HUES6 (cell line): Measurements from ENCODE around the gene TIPRL.
"Not testable (repeated sequence)": the region's sequence is repeated elsewhere in the genome, so short reads cannot be mapped to it uniquely, and the experiment has no call there.

ENCODE experiments used
- H3K27ac ChIP-seq: 2 replicates; pipeline ENCODE4 v1.7.0; 2013; ENCODE audit warnings: low read depth, mild to moderate bottlenecking, low read length, inconsistent platforms
- H3K27me3 ChIP-seq: 2 replicates; pipeline ENCODE4 v1.6.1; 2013; ENCODE audit warnings: low read length; ENCODE audit not compliant: control insufficient read depth, insufficient read depth
- H3K36me3 ChIP-seq: 2 replicates; pipeline ENCODE4 v1.6.1; 2013; ENCODE audit warnings: low read length; ENCODE audit not compliant: control insufficient read depth, insufficient read depth
- H3K4me1 ChIP-seq: 2 replicates; pipeline ENCODE4 v1.6.1; 2013; ENCODE audit warnings: low read length; ENCODE audit not compliant: control insufficient read depth, insufficient read depth
- H3K4me3 ChIP-seq: 2 replicates; pipeline ENCODE4 v1.5.1; 2013; ENCODE audit warnings: low read depth, low read length
- H3K9ac ChIP-seq: one replicate; pipeline ENCODE4 v1.6.1; 2013; ENCODE audit warnings: mild to moderate bottlenecking, low read length
- H3K9me3 ChIP-seq: 2 replicates; pipeline ENCODE4 v1.6.1; 2013; ENCODE audit warnings: low read depth, low read length; ENCODE audit not compliant: control insufficient read depth, insufficient read depth

TIPRL gene

DNA sequence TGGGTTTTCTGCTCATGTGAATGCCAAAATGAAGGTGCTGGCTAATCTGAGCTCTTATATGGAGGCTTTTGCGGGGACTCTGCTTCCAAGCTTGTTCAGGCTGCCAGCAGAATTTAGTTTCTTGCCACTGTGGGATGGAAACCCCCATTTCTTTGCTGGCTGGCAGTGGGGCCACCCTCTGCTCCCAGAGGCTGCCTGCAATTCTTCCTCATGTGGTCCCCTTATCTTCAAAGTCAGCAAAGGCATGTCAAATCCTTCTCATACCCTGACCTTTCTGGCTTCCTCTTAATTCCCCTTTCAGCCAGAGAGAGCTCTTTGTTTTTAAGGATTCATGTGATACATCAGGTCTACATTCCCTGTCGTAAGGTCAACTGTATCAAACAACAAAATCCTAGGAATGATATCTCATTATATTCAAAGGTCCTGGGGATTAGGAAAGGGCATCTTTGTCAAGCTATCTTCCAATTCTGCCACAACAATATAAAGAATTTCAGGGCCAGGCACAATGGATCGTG, 36.8 kb upstream of the TIPRL start:
- no peak overlapping the region for H3K9ac ChIP-seq
- no peaks in the 10 kb centered on the region for H3K9me3 ChIP-seq
- H3K4me1 ChIP-seq = peaks cover 7% of the 10 kb centered on the region

DNA sequence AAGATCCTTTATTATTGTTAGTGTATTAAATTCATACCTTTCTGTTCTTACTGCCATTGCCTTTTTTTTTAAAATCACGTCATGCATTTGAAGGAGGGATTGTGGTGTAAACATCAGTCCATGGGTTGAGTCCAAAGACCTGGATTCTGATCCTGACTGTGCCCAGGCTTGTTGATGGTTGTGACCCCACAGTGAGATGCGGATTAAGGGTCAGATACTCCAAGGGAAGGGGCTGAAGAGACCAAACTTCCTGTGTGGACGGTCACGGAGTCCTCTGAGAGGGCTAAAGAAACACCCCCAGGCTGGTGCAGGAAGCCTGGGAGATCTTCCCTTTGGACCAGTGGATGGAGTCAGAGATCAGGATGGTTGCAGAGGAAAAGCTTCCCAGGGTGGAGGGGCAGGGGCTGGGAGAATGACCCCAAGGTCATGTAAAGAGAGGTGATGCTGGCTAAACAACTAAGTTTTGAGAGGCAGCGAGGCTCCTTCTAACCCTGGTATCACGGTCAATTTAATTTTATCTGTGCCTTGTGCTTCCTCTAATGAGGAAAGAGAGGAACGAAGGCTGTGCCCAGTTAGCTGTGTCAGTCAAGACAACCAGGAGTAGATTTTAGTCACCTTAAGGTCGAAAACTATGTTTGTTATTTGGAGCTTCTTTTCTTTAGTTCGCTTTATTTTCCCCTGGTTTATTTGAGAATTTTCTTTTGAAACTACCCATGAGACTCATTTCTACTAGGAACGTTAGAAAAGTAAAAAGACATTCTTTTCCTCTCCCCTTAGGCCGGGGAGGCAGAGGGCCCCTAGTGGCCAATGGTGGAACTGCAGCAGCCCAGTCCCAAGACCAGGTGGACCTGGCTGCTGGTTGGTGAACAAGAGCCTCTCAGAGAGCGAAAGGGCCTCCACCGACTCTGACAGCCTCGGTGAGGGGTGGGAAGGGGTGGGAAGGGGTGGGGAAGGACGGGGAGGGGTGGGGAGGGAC, 33.3 kb upstream of the TIPRL start:
- Histone ChIP-seq H3K27me3 (no peaks in the 10 kb centered on the region), H3K9ac (peak overlapping the region; percentile 2), H3K9me3 (no peaks in the 10 kb centered on the region), H3K36me3 (no peaks in the 10 kb centered on the region), H3K4me3 (no peak overlapping the region), H3K27ac (no peak overlapping the region), H3K4me1 (peaks cover 7% of the 10 kb centered on the region)

More for the DNA sequence above, 36.8 kb upstream of the TIPRL start:
- no peak overlapping the region for H3K4me3 ChIP-seq
- H3K27ac ChIP-seq = no peak overlapping the region
- no peaks in the 10 kb centered on the region for H3K36me3 ChIP-seq
- peaks cover 12% of the 10 kb centered on the region; the same call in 1 of the 2 replicates for H3K27me3 ChIP-seq

GRCh38 chr1:168146160-168146539, 32.6 kb upstream of the TIPRL start:
- H3K36me3 ChIP-seq = no peaks in the 10 kb centered on the region
- peaks cover 7% of the 10 kb centered on the region for H3K4me1 ChIP-seq
- H3K9ac ChIP-seq = no peak overlapping the region
- H3K4me3 ChIP-seq = no peak overlapping the region
- H3K27ac ChIP-seq = no peak overlapping the region
- H3K9me3 ChIP-seq = no peaks in the 10 kb centered on the region
- no peaks in the 10 kb centered on the region for H3K27me3 ChIP-seq

- H3K9me3 ChIP-seq = no peaks in the 10 kb centered on the region
- no peaks in the 10 kb centered on the region for H3K36me3 ChIP-seq
- H3K4me1 ChIP-seq = peaks cover 7% of the 10 kb centered on the region
- H3K9ac ChIP-seq = no peak overlapping the region
- H3K27me3 ChIP-seq = no peaks in the 10 kb centered on the region
- H3K27ac ChIP-seq = no peak overlapping the region
- no peak overlapping the region for H3K4me3 ChIP-seq
Observed at GRCh38 chr1:168146626-168147025, 32.1 kb upstream of the TIPRL start.

DNA sequence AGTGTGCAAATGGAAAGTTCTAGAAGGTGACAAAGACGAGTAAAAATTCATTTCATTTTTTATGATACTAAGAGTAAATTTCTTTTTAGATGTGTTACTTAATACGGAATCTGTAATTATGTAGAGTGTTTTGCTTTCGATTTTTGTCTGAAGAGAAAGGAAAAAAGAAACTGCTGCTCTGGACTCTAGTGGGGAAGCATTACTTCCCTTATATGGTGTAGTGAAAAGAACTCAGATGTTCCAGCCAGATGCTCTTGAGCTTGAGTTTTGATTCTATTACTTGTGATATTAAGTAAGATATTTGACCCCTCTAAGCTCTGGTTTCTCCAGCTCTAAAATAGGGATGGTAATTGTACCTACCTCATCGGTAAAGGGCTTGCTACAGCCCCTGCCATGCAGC, 29.8 kb upstream of the TIPRL start:
- Histone ChIP-seq H3K9me3 (no peaks in the 10 kb centered on the region), H3K4me1 (peaks cover 7% of the 10 kb centered on the region), H3K36me3 (no peaks in the 10 kb centered on the region), H3K27ac (no peak overlapping the region), H3K4me3 (no peak overlapping the region), H3K9ac (no peak overlapping the region), H3K27me3 (no peaks in the 10 kb centered on the region)

DNA sequence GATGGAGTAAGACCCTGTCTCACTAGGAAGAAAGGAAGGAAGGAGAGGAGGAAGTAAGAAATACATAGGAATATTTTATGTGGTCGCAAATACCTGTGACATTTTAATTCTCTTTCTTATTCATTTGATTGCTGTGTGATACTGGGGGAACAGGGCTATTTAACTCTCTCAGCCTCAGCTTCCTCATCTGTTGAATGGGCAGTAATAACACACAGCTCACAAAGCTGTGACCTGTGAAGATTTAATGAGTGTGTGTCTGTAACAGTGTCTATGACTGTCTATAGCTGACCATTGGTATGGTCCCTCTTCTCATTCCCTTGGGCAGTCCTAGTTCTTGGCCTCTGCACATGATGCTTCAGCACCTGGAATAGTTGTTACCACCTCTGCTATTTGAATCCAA, 28.5 kb upstream of the TIPRL start:
- Histone ChIP-seq H3K4me3 (no peak overlapping the region), H3K36me3 (no peaks in the 10 kb centered on the region), H3K9ac (no peak overlapping the region), H3K27me3 (no peaks in the 10 kb centered on the region), H3K9me3 (no peaks in the 10 kb centered on the region), H3K4me1 (peaks cover 5% of the 10 kb centered on the region), H3K27ac (no peak overlapping the region)

- no peak overlapping the region for H3K9ac ChIP-seq
- H3K27ac ChIP-seq = no peak overlapping the region
- no peaks in the 10 kb centered on the region for H3K4me1 ChIP-seq
- no peaks in the 10 kb centered on the region for H3K9me3 ChIP-seq
- H3K4me3 ChIP-seq = no peak overlapping the region
- H3K27me3 ChIP-seq = no peaks in the 10 kb centered on the region
- no peaks in the 10 kb centered on the region for H3K36me3 ChIP-seq
Observed at GRCh38 chr1:168151935-168152334, 26.8 kb upstream of the TIPRL start.

DNA sequence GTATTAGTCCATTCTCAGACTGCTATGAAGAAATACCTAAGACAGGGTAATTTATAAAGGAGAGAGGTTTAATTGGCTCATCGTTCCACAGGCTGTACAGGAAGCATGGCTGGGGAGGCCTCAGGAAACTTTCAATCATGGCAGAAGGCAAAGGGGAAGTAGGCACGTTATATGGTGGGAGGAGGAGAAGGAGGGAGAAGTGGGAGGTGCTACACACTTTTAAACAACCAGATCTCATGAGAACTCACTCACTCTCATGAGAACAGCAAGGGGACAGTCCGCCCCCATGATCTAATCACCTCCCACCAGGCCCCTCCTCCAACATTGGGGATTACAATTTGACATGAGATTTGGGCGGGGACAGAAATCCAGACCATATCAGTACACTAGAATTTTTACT, 24.1 kb upstream of the TIPRL start:
- H3K9ac ChIP-seq, H3K36me3 ChIP-seq, H3K4me1 ChIP-seq, H3K27ac ChIP-seq, H3K9me3 ChIP-seq, H3K4me3 ChIP-seq, H3K27me3 ChIP-seq: not testable (repeated sequence)

GRCh38 chr1:168155910-168156309, 22.9 kb upstream of the TIPRL start:
- Histone ChIP-seq H3K9ac (no peak overlapping the region), H3K27ac (no peak overlapping the region), H3K27me3 (no peaks in the 10 kb centered on the region), H3K36me3 (no peaks in the 10 kb centered on the region), H3K9me3 (no peaks in the 10 kb centered on the region; the same call in 1 of the 2 replicates), H3K4me1 (no peaks in the 10 kb centered on the region), H3K4me3 (no peak overlapping the region)

DNA sequence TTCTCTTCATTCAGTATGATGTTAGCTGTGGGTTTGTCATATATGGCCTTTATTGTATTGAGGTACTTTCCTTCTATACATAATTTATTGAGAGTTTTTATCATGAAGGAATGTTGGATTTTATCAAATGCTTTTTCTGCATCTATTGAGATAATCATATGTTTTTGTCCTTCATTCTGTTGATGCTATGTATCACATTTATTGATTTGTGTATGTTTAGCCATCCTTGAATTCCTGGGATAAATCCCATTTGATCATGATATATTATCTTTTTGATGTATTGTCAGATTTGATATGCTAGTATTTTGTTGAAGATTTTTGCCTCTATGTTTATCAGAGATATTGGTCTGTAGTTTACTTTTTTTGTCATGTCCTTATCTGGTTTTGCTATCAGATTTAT, 21.1 kb upstream of the TIPRL start:
- no peaks in the 10 kb centered on the region for H3K4me1 ChIP-seq
- no peaks in the 10 kb centered on the region for H3K36me3 ChIP-seq

GRCh38 chr1:168159251-168159650, 19.5 kb upstream of the TIPRL start:
- H3K9me3 ChIP-seq = peaks cover 3% of the 10 kb centered on the region; the same call in 1 of the 2 replicates
- H3K27me3 ChIP-seq = no peaks in the 10 kb centered on the region
- H3K36me3 ChIP-seq = no peaks in the 10 kb centered on the region
- H3K9ac ChIP-seq = no peak overlapping the region
- H3K4me3 ChIP-seq = no peak overlapping the region
- H3K27ac ChIP-seq = no peak overlapping the region
- no peaks in the 10 kb centered on the region for H3K4me1 ChIP-seq

More for the DNA sequence above, 21.1 kb upstream of the TIPRL start:
- Histone ChIP-seq H3K27ac (no peak overlapping the region), H3K4me3 (no peak overlapping the region), H3K9me3 (peaks cover 3% of the 10 kb centered on the region; the same call in 1 of the 2 replicates), H3K9ac (no peak overlapping the region), H3K27me3 (no peaks in the 10 kb centered on the region)
